OCI-LY7 (cell line): ENCODE measurements around the gene MBOAT2. TPM values are rescaled to one million over a fixed set of nuclear protein-coding genes. Genes with fewer than 3 reads are reported as not detected.

Source experiments
- BruUV-seq: library from RNA; stranded (reverse); fragments of 400-500 nt; replicated peaks from 2 replicates; lab custom pipeline; 2021; lab: Mats Ljungman, UMichigan
- CTCF ChIA-PET: fragments of 300-600 bp; sonication (Branson Sonifier 250); formaldehyde crosslinking; loops from one replicate; lab custom pipeline; 2022; ENCODE audit warnings: antibody characterized with exemption; ENCODE audit not compliant: unreplicated experiment; lab: Charles Lee
- POLR2A ChIA-PET: fragments of 300-600 bp; sonication (Branson Sonifier 250); formaldehyde crosslinking; loops from one replicate; lab custom pipeline; 2022; ENCODE audit warnings: antibody characterized with exemption; lab: Charles Lee
- DNase-seq: peaks from one replicate; pipeline ENCODE4 v3.0.0-alpha.2; 2015; ENCODE audit warnings: low spot score
- H2AFZ ChIP-seq: fragments of 200-600 bp; sonication (generic), shearing (Covaris generic); 2 replicates; pipeline ENCODE4 v1.6.1; 2014; ENCODE audit warnings: mild to moderate bottlenecking, antibody characterized with exemption, low read length, moderate library complexity
- H3K27ac ChIP-seq: fragments of 200-600 bp; sonication (generic); 2 replicates; pipeline ENCODE4 v1.5.1; 2014; ENCODE audit warnings: mixed run types, low read depth, mild to moderate bottlenecking, moderate library complexity, low read length, inconsistent platforms; ENCODE audit not compliant: poor library complexity, severe bottlenecking
- H3K36me3 ChIP-seq: fragments of 200-600 bp; sonication (generic); 2 replicates; pipeline ENCODE4 v1.6.1; 2014; ENCODE audit warnings: mild to moderate bottlenecking, antibody characterized with exemption, low read length, moderate library complexity, mixed read lengths; ENCODE audit not compliant: insufficient read depth
- H3K4me1 ChIP-seq: fragments of 200-600 bp; sonication (generic); 2 replicates; pipeline ENCODE4 v1.5.1; 2014; ENCODE audit warnings: mild to moderate bottlenecking, low read length; ENCODE audit not compliant: insufficient read depth, poor library complexity, severe bottlenecking
- H3K4me2 ChIP-seq: fragments of 200-600 bp; sonication (generic); 2 replicates; pipeline ENCODE4 v1.6.1; 2014; ENCODE audit warnings: mild to moderate bottlenecking, low read length
- H3K4me3 ChIP-seq: fragments of 200-600 bp; sonication (generic); 2 replicates; pipeline ENCODE4 v1.5.1; 2014; ENCODE audit warnings: mild to moderate bottlenecking, low read depth, low read length; ENCODE audit not compliant: poor library complexity, severe bottlenecking
- H3K79me2 ChIP-seq: fragments of 200-600 bp; sonication (generic); 2 replicates; pipeline ENCODE4 v1.6.1; 2016; ENCODE audit warnings: low read depth, mild to moderate bottlenecking, low read length, moderate library complexity, mixed read lengths; ENCODE audit not compliant: insufficient read depth
- H3K9me2 ChIP-seq: fragments of 200-600 bp; sonication (generic); 2 replicates; pipeline ENCODE4 v1.6.1; 2016; ENCODE audit warnings: mild to moderate bottlenecking, low read length, mixed read lengths; ENCODE audit not compliant: insufficient read depth
- H3K9me3 ChIP-seq: fragments of 200-600 bp; sonication (generic); 2 replicates; pipeline ENCODE4 v1.6.1; 2014; ENCODE audit warnings: mild to moderate bottlenecking, mixed run types, low read length, mixed read lengths
- H4K20me1 ChIP-seq: fragments of 200-600 bp; sonication (generic); 2 replicates; pipeline ENCODE4 v1.6.1; 2014; ENCODE audit warnings: mild to moderate bottlenecking, antibody characterized with exemption, low read length, moderate library complexity, mixed read lengths; ENCODE audit not compliant: insufficient read depth
- EZH2phosphoT487 ChIP-seq: fragments of 200-600 bp; sonication (generic); IDR thresholded peaks from 2 replicates; pipeline ENCODE4 v1.6.1; 2018; ENCODE audit warnings: low read depth, borderline replicate concordance, mild to moderate bottlenecking, mixed run types, antibody characterized with exemption, low read length, moderate library complexity, mixed read lengths
- intact Hi-C: fragments of 100-400 bp; cut with micrococcal nuclease; formaldehyde crosslinking; loops from one replicate; pipeline ENCODE4 v1.10.0; 2022; ENCODE audit not compliant: unreplicated experiment
- total RNA-seq, 2 experiments: library from RNA; depleted of rRNA in 1 of 2; stranded (reverse); fragments of >200 nt in 1 of 2; shearing (Covaris generic) in 1 of 2; gene quantifications; 2 replicates each; pipeline ENCODE4 v1.2.3, GENCODE V29; 2014 to 2022
- TF ChIP-seq, protein P1 (sequence below): fragments of 200-600 bp; sonication (generic); conservative IDR thresholded peaks from 2 replicates; pipeline ENCODE4 v1.5.1; 2014; ENCODE audit warnings: mild to moderate bottlenecking, antibody characterized with exemption, low read length, moderate library complexity, mixed read lengths

Gene MBOAT2
- total RNA-seq, 2 experiments from 2014 or later: 0.28 to 0.93 TPM

DNA sequence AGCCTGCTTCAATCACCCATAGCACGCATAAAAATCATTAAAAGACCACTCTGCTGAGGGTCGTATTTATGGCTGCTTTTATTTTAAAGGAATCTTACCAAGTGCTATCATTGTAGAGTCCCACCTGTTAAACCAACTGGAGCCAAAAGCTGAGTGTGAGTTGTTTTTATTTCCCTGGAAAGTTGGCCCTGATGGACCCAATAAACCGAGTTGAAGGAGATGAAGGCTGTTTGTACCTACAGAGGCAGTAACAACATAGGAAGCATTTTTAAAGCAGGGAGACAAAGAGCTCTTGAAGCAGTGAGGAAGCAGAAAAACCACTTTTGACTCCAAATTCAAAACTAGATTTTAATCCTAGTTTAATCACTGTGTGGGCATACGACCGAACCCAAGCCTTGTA lies 6.4 kb downstream of the MBOAT2 start:
- ChIA-PET POLR2A (no interaction called here), CTCF (no interaction called here)
- Histone ChIP-seq H3K36me3 (no peaks in the 10 kb centered on the region), H3K79me2 (no peaks in the 10 kb centered on the region), H3K4me2 (no peak overlapping the region), H3K4me1 (no peaks in the 10 kb centered on the region), H2AFZ (no peak overlapping the region), H4K20me1 (no peaks in the 10 kb centered on the region), H3K27ac (no peak overlapping the region), H3K9me3 (no peaks in the 10 kb centered on the region), H3K9me2 (no peaks in the 10 kb centered on the region), H3K4me3 (no peak overlapping the region)
- BruUV-seq: no TSS peak
- intact Hi-C loops: no loop called here
- no peak for TF ChIP-seq EZH2phosphoT487
- DNase-seq: no peak

DNA sequence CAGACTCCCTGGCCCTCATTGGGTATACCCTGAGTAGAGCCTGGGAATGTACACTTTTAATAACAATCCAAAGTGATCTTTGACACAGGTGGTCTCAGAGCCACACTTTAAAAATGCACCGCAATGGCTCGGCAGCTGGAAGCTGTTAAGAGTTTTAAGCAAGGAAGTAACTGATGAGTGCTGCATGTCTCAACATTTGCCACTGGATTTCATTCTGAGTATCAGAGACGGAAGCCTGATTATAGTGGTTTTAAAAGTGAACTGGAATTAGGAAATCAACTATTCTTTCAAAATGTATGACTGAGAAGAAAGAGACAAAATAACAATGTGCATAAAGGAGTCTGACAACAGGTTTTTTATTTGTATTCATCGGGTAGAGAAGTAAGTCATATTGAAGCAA lies 7.5 kb downstream of the MBOAT2 start:
- Histone ChIP-seq H2AFZ (no peak overlapping the region), H3K9me2 (no peaks in the 10 kb centered on the region), H3K4me3 (no peak overlapping the region), H3K79me2 (no peaks in the 10 kb centered on the region), H3K4me1 (no peaks in the 10 kb centered on the region), H4K20me1 (no peaks in the 10 kb centered on the region), H3K9me3 (no peaks in the 10 kb centered on the region), H3K36me3 (no peaks in the 10 kb centered on the region), H3K27ac (no peak overlapping the region), H3K4me2 (no peak overlapping the region)
- POLR2A ChIA-PET: interaction anchor here (0.5 kb wide), 1 partner anchor 22 kb away, joined by 3 read pairs; no protein-coding TSS in a partner anchor
- BruUV-seq: no TSS peak
- intact Hi-C loops: no loop called here
- TF ChIP-seq EZH2phosphoT487: no peak
- TF ChIP-seq, protein P1, sequence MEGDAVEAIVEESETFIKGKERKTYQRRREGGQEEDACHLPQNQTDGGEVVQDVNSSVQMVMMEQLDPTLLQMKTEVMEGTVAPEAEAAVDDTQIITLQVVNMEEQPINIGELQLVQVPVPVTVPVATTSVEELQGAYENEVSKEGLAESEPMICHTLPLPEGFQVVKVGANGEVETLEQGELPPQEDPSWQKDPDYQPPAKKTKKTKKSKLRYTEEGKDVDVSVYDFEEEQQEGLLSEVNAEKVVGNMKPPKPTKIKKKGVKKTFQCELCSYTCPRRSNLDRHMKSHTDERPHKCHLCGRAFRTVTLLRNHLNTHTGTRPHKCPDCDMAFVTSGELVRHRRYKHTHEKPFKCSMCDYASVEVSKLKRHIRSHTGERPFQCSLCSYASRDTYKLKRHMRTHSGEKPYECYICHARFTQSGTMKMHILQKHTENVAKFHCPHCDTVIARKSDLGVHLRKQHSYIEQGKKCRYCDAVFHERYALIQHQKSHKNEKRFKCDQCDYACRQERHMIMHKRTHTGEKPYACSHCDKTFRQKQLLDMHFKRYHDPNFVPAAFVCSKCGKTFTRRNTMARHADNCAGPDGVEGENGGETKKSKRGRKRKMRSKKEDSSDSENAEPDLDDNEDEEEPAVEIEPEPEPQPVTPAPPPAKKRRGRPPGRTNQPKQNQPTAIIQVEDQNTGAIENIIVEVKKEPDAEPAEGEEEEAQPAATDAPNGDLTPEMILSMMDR: no peak
- no peak for DNase-seq
- CTCF ChIA-PET: no interaction called here

DNA sequence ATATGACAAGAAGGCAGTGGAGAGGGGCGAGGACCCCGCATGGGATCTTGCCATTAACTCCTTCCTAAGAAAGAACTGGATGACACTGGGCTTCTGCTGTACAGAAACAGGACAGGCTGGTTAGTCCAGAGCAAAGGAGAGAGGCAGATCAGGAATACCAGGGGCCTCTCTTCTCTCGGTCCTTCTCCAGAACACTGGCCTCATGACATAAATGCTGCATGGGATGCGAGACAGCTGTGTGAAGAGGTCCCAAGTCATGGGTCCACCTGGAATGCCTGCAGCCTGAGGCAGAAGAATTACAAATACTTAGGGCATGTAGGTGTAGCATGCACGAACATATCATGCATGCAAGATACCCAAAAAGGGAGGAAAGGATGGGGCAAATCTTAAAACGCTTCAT lies 9.1 kb downstream of the MBOAT2 start:
- Histone ChIP-seq H3K4me1 (no peaks in the 10 kb centered on the region), H3K4me2 (no peak overlapping the region), H3K9me3 (no peaks in the 10 kb centered on the region), H3K27ac (no peak overlapping the region), H4K20me1 (no peaks in the 10 kb centered on the region), H3K79me2 (no peaks in the 10 kb centered on the region), H3K4me3 (no peak overlapping the region), H3K36me3 (no peaks in the 10 kb centered on the region), H3K9me2 (no peaks in the 10 kb centered on the region), H2AFZ (no peak overlapping the region)
- DNase-seq: no peak
- no peak for TF ChIP-seq EZH2phosphoT487
- TF ChIP-seq, protein P1: no peak
- no TSS peak for BruUV-seq
- CTCF ChIA-PET: no interaction called here
- POLR2A ChIA-PET: no interaction called here
- intact Hi-C loops: no loop called here
